Common myeloid progenitor, CD34-positive (primary cell): ENCODE results near the gene TTYH2.

Experiments
- CTCF ChIA-PET: fragments of 350-600 bp; sonication (Branson Sonifier 250); formaldehyde crosslinking; loops from one replicate; lab custom pipeline; 2021; ENCODE audit warnings: antibody characterized with exemption; lab: Charles Lee
- POLR2A ChIA-PET: fragments of 350-600 bp; sonication (Branson Sonifier 250); formaldehyde crosslinking; loops from one replicate; lab custom pipeline; 2021; ENCODE audit warnings: antibody characterized with exemption; lab: Charles Lee
- DNase-seq, 3 donors: peaks; one replicate each; pipeline versions ENCODE4 v3.0.0 to v3.0.0-alpha.2; 2013
- H3K27ac ChIP-seq, 2 experiments: 1 replicate in 1 of 2; 2 replicates in 1 of 2; pipeline ENCODE4 v1.7.0; 2013; ENCODE audit warnings: inconsistent platforms in 2 of 2, low read length in 2 of 2, mild to moderate bottlenecking in 2 of 2, low read depth in 1 of 2, moderate library complexity in 1 of 2; ENCODE audit not compliant: severe bottlenecking in 2 of 2, insufficient read depth in 1 of 2, poor library complexity in 1 of 2
- H3K27me3 ChIP-seq, 5 experiments: replicated peaks in 2 of 5; 1 replicate in 3 of 5; 2 replicates in 2 of 5; pipeline versions ENCODE4 v1.6.1 to v1.7.0; 2013; ENCODE audit warnings: low read length in 4 of 5, mild to moderate bottlenecking in 2 of 5, moderate library complexity in 2 of 5, inconsistent platforms in 1 of 5; ENCODE audit not compliant: insufficient read depth in 5 of 5, control insufficient read depth in 4 of 5
- H3K36me3 ChIP-seq, 4 experiments: 1 replicate in 2 of 4; 2 replicates in 2 of 4; pipeline versions ENCODE4 v1.6.1 to v1.7.0; 2013; ENCODE audit warnings: low read length in 3 of 4, control low read depth in 1 of 4, mild to moderate bottlenecking in 1 of 4; ENCODE audit not compliant: control insufficient read depth in 4 of 4, insufficient read depth in 4 of 4
- H3K4me1 ChIP-seq, 4 experiments: 1 replicate in 3 of 4; 2 replicates in 1 of 4; pipeline versions ENCODE4 v1.6.1 to v1.7.1; 2013; ENCODE audit warnings: low read length in 3 of 4, mild to moderate bottlenecking in 3 of 4, control low read depth in 1 of 4, inconsistent platforms in 1 of 4, moderate library complexity in 1 of 4; ENCODE audit not compliant: control insufficient read depth in 4 of 4, insufficient read depth in 4 of 4; ENCODE audit errors: control extremely low read depth in 1 of 4
- H3K4me3 ChIP-seq, 7 experiments: 1 replicate in 4 of 7; 2 replicates in 3 of 7; pipeline versions ENCODE4 v1.5.1 to v1.7.0; 2013; ENCODE audit warnings: mild to moderate bottlenecking in 7 of 7, low read length in 6 of 7, moderate library complexity in 6 of 7, inconsistent platforms in 2 of 7, low read depth in 2 of 7, control low read depth in 1 of 7; ENCODE audit not compliant: insufficient read depth in 4 of 7, control insufficient read depth in 1 of 7; ENCODE audit errors: extremely low read depth in 1 of 7
- H3K9me3 ChIP-seq, 5 experiments: 1 replicate in 4 of 5; 2 replicates in 1 of 5; pipeline versions ENCODE4 v1.6.1 to v1.7.1; 2013; ENCODE audit warnings: low read length in 4 of 5, mild to moderate bottlenecking in 2 of 5, inconsistent platforms in 1 of 5, low read depth in 1 of 5, moderate library complexity in 1 of 5; ENCODE audit not compliant: control insufficient read depth in 4 of 5, insufficient read depth in 2 of 5; ENCODE audit errors: control extremely low read depth in 1 of 5
- WGBS: methylation state at CpG from one replicate; pipeline ENCODE4 v1.1.5; 2013; ENCODE audit not compliant: insufficient coverage; 5-methylcytosine and 5-hydroxymethylcytosine counted together

The TTYH2 gene

GRCh38 chr17:74267579-74267978, 54.2 kb downstream of the TTYH2 start:
- CTCF ChIA-PET: no interaction called here
- WGBS: 98% methylated on average over 7 of the region's 7 CpGs
- Histone ChIP-seq H3K36me3 (no peaks in the 10 kb centered on the region), H3K27ac (no peak overlapping the region), H3K9me3 (no peaks in the 10 kb centered on the region), H3K4me1 (peaks cover 0 to 12% (median 5%) of the 10 kb centered on the region in 4 experiments), H3K4me3 (no peak overlapping the region), H3K27me3 (no peaks in the 10 kb centered on the region)
- POLR2A ChIA-PET: no interaction called here
- DNase-seq: no peak

GRCh38 chr17:74267987-74268499, 54.7 kb downstream of the TTYH2 start:
- Histone ChIP-seq H3K4me1 (peaks cover 0 to 12% (median 4%) of the 10 kb centered on the region in 4 experiments), H3K27ac (no peak overlapping the region), H3K27me3 (no peaks in the 10 kb centered on the region), H3K9me3 (no peaks in the 10 kb centered on the region), H3K4me3 (no peak overlapping the region), H3K36me3 (no peaks in the 10 kb centered on the region)
- DNase-seq: no peak
- 23% methylated on average over 10 of the region's 17 CpGs for WGBS
- ChIA-PET CTCF (no interaction called here), POLR2A (no interaction called here)

GRCh38 chr17:74268558-74268957, 55.2 kb downstream of the TTYH2 start:
- Histone ChIP-seq H3K27me3 (no peaks in the 10 kb centered on the region), H3K9me3 (no peaks in the 10 kb centered on the region), H3K27ac (no peak overlapping the region), H3K4me1 (peaks cover 0 to 12% (median 4%) of the 10 kb centered on the region in 4 experiments), H3K4me3 (no peak overlapping the region), H3K36me3 (no peaks in the 10 kb centered on the region)
- no peak for DNase-seq
- ChIA-PET POLR2A (no interaction called here), CTCF (interaction anchor here (1.1 kb wide), 1 partner anchor 56 kb away, joined by 3 read pairs; the partner anchor contains the start of gene TTYH2)
- 59% methylated on average over 6 of the region's 8 CpGs for WGBS

- POLR2A ChIA-PET: no interaction called here
Observed at GRCh38 chr17:74270333-74270732, 57.0 kb downstream of the TTYH2 start.

GRCh38 chr17:74271281-74271680, 57.9 kb downstream of the TTYH2 start:
- ChIA-PET POLR2A (no interaction called here), CTCF (interaction anchor here (1.3 to 1.7 kb wide), 3 partner anchors 13 to 25 kb away, joined by 3 to 4 read pairs (median 4); no protein-coding TSS in a partner anchor)
- Histone ChIP-seq H3K36me3 (no peaks in the 10 kb centered on the region), H3K9me3 (no peaks in the 10 kb centered on the region), H3K4me1 (peaks cover 7 to 31% (median 21%) of the 10 kb centered on the region in 4 experiments), H3K27ac (no peak overlapping the region), H3K27me3 (no peaks in the 10 kb centered on the region), H3K4me3 (no peak overlapping the region)
- peak in 2 of 3 donors; percentile 27 to 48 for DNase-seq
- WGBS: 92% methylated on average over 3 of the region's 3 CpGs

More at GRCh38 chr17:74270333-74270732, 57.0 kb downstream of the TTYH2 start:
- no peaks in the 10 kb centered on the region for H3K27me3 ChIP-seq
- H3K4me3 ChIP-seq: no peak overlapping the region
- CTCF ChIA-PET: interaction anchor here (1.3 to 1.7 kb wide), 2 partner anchors 12 to 16 kb away, joined by 3 to 4 read pairs; no protein-coding TSS in a partner anchor
- peaks cover 7 to 30% (median 20%) of the 10 kb centered on the region in 4 experiments for H3K4me1 ChIP-seq
- H3K9me3 ChIP-seq: no peaks in the 10 kb centered on the region
- H3K36me3 ChIP-seq: no peaks in the 10 kb centered on the region
- peak in 1 of 3 donors; percentile 20 for DNase-seq
- 78% methylated on average over 9 of the region's 10 CpGs for WGBS
- H3K27ac ChIP-seq: no peak overlapping the region

GRCh38 chr17:74271901-74272561, 58.7 kb downstream of the TTYH2 start:
- no peak overlapping the region for H3K4me3 ChIP-seq
- 98% methylated on average over 9 of the region's 13 CpGs for WGBS

GRCh38 chr17:74272731-74273201, 59.4 kb downstream of the TTYH2 start:
- H3K4me3 ChIP-seq: no peak overlapping the region
- H3K27me3 ChIP-seq: no peaks in the 10 kb centered on the region
- WGBS: 93% methylated on average over 4 of the region's 10 CpGs
- DNase-seq: no peak
- CTCF ChIA-PET: no interaction called here
- H3K9me3 ChIP-seq: no peaks in the 10 kb centered on the region
- H3K36me3 ChIP-seq: no peaks in the 10 kb centered on the region
- POLR2A ChIA-PET: interaction anchor here (0.6 kb wide), 1 partner anchor 75 kb away, joined by 3 read pairs; no protein-coding TSS in a partner anchor
- no peak overlapping the region for H3K27ac ChIP-seq
- H3K4me1 ChIP-seq: peaks cover 7 to 30% (median 21%) of the 10 kb centered on the region in 4 experiments

More at GRCh38 chr17:74271901-74272561, 58.7 kb downstream of the TTYH2 start:
- POLR2A ChIA-PET: no interaction called here
- Histone ChIP-seq H3K36me3 (no peaks in the 10 kb centered on the region), H3K27ac (no peak overlapping the region), H3K27me3 (no peaks in the 10 kb centered on the region), H3K4me1 (peaks cover 7 to 31% (median 21%) of the 10 kb centered on the region in 4 experiments), H3K9me3 (no peaks in the 10 kb centered on the region)
- DNase-seq: no peak
- CTCF ChIA-PET: interaction anchor here (1.3 kb wide), 1 partner anchor 24 kb away, joined by 4 read pairs; no protein-coding TSS in a partner anchor
